GM19238 (cell line): Measurements from ENCODE around the gene NFIB.

Source experiments
- DNase-seq: peaks from one replicate; pipeline ENCODE4 v3.0.0; 2011; ENCODE audit warnings: low spot score; ENCODE audit not compliant: insufficient read length

NFIB gene

DNA sequence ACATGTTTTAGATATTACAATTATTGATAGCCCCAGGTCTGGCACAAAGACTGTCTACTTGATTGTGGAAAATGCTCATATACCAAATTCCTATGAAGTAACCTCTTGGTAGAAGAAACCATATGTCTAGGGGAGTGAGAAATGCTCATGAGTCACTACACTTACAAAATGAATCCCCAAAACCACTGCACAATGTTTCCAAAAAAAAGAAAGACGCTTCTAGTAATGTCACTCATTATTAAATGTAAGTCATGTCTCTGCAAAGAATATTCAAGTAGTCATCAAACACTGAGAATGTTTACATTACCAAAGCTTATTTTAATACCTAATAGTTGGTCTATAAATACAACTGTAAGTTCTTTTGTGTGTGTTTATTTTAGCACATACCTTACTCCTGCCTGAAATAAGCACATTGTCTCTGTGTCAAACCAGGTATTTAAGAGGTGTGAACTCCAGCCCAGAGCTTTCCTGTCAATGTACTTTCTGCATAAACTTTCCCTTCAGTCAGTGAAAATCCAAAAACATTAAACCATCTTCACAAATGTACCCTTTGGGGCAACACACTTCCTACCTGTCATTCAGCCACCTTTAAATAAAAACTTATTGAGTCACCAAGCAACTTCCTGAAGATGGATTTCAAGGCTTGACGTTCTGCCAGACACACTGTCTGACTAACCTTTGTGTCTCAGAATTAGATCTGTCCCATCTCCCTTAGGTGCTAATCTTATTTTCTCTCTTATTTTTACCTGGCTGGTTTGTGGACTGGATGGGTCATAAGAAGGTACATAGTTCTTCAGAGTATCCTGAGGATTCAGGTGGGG lies 194.0 kb downstream of the NFIB start:
- no peak for DNase-seq

DNA sequence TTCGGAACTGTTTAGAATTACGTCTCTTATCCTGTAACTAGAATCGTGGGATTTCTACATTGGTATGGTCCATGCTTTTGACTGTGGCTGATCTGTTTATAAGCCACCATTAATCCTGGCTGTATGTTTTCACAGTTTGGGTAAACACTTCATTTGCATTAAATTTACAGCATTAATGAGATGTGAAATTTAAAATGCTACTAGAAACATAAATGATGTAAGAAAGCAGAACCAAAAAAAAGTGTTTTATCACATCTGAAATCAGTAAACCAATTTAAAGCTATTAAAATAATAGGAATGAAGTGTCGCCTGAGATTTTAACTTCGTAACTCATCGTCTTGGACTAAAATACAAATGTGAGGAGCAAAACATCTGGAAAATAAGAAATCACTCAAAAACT lies 201.7 kb downstream of the NFIB start:
- DNase-seq = no peak

GRCh38 chr9:14111696-14112095 lies 202.2 kb downstream of the NFIB start:
- no peak for DNase-seq

DNA sequence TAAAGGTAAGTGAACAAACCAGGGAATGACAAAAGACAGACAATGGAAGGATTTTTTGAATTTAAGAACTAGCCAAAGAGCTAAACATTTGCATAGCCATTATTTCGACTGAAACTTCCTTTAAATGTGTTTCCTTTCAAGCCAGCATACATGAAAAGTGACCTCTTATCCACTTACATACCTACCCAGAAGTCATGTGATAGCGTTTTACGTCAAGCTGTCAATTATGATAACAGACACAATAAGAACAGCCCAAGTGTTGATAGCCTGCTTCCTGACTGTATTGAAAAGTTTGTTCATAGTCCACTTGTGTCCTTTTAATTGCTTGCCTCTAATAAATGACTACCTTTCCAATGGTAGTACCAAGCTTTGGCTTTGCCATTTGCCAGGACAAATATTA lies 206.0 kb downstream of the NFIB start:
- no peak for DNase-seq

DNA sequence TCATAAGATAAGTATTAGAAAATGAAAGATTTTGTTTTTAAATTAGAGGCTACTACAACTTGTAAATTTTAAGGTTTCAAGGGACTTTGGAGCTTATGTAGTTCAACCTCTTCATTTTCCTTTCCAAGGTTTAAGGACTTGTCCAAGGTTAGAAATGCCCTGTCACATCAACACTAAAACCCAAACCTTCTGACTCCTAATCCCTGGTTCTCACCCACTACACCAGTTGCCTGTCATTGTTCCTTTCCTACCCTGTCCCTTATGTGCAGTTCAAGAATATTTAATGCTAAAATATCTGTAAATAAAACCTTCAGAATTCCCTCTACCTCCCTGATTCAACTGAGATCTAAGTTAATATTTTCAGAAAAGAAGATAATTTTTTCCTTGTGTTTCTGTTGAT lies 206.4 kb downstream of the NFIB start:
- no peak for DNase-seq

DNA sequence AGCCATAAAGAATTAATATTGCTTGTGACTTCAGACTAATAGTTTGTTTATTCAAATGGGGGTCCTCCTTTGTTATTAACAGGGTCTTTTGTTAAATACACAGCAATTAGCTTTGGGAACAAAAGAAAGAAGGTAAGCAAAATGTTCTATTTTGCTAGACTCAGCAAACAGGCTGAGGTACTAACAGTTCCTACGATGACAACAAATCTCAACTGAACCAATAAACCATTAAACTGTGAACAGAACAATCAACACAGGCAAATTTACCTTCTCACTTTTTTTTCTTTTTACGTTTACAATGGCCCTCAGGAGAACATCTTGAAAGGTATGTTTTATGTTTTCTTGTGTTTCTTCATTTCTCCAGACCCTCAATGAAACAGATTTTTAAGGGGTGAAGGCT lies 207.2 kb downstream of the NFIB start:
- no peak for DNase-seq

GRCh38 chr9:14104496-14104895 lies 209.4 kb downstream of the NFIB start:
- DNase-seq = no peak

DNA sequence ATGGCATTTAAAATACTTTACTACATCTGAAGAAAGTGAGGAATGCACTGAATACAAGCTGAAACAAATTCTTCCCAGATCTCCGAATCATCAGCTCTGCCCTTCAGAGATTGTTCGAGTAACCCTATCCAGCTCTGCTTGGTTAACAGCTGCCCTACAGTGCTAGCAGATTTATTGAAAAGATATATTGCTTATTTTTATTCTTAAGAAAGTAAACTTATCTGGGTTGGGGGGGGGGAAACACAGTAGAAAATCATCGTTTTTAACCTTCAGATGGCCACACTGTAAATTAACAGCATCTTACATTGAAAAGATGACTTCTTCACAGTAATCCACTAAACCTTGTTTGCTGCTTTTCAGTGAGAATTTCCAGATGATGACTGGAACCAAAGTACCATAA lies 210.8 kb downstream of the NFIB start:
- DNase-seq = no peak

DNA sequence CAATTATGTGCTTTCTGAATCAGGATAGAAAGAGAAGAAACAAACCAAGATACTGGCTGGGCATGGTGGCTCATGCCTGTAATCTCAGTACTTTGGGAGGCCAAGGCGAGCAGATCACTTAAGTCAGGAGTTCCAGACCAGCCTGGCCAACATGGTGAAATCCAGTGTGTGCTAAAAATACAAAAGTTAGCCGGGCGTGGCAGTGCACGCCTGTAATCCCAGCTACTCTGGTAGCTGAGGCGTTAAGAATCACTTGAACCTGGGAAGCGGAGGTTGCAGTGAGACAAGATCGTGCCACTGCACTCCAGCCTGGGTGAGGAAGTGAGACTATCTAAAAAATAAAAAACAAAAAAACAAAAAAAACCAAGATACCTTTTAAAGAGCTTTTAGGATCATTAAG lies 214.2 kb downstream of the NFIB start:
- no peak for DNase-seq

GRCh38 chr9:14098486-14099180 lies 215.3 kb downstream of the NFIB start:
- DNase-seq = no peak

DNA sequence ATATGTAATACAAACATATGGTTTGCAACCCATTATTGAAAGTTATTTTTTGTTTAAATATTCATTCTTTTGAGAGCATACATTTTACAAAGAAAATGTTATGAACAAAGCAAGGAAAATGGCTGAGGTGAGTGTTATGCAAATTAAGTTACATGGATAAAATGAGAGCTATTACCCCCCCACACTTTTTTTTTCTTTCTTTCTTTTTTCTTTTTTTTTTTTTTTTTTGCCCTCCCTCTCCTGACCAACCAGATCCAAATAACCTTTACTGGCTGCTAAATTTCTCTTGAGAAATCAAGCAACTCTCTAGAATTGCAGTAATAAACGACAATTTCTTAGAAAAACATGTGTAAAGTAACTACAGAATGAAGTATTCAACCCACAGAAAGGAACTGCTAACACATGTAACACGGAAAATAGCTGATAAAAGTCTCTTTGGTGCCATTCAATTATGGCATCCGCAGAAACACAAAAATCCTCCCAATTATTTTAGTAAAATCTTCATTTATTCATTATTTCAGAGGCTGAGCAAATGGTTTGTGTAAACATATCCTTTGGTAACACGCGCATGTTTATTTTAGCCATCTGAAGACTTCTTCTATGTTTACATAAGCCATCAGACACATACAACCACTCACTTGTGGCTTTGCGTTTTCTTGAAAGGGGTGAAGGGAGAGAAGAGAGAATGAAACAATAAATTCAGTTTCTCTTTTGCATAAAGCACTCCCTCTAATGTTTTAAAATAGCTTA lies 216.1 kb downstream of the NFIB start:
- DNase-seq = no peak

DNA sequence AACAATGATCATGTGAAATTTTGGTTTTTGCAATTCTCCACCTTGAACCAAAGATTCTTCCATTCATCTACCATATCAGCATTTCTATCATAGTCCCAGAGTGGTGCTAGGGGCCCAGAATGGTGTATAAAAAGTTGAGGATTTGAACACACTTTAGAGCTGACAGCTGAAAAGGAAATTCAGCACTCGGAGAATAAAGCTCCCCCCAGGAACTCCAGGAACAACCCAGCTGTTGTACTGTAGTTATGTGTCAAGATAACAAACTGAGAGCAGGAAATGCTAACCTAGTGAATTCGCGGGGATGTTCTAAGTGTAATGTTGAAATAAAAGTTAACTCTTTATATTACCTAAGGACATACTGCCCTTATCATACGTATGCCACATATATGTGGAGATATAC lies 216.7 kb downstream of the NFIB start:
- DNase-seq = no peak

DNA sequence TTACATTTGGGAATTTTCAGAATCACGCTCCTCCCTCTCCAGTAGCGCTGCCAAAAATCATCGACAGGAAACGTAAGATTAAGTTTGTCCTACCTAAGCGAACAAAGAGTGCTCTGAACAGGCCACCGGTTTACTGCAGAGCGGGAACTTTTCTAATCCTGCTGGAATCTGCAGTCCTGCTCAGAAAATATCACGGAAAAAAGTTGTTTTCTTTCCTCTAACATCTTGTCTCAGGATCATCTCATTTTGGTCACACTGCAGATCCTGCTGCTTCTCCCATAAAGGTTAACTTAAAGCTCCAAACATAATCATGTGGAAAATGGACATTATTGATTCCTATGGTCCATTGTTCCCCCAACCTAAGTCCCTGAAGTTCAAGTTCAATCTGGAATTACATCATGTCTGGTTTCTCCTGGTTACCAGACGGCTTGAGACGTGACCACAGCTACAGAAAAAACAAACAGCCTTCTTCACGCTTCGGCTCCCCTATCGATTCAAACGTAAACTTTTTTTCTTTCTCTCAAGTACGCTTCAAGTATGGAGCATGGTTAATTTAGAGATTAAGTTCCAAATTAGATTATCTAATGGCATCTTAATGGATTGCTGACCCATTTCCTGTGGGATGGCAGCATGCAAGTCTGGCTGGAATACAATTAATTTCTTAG lies 217.6 kb downstream of the NFIB start:
- no peak for DNase-seq

GRCh38 chr9:14095277-14095676 lies 218.7 kb downstream of the NFIB start:
- DNase-seq = no peak

DNA sequence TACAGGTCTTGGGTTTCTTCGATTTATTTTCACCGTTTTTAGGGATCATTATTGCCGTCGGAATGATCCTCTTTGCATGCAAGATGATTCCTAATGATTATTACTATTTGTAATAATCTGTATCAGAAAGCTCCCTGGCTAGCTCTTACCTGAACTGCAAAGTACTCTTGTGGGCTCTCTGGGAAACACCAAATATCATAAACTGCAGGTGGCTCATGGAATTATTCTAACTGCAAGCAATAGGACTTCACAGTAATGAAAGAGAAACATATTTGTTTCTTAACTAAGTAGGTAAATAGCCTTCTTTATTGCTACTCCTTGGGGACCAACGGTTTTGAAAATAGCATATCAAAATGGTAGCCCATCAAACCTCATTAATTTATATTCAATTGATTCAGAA lies 219.4 kb downstream of the NFIB start:
- DNase-seq = no peak

DNA sequence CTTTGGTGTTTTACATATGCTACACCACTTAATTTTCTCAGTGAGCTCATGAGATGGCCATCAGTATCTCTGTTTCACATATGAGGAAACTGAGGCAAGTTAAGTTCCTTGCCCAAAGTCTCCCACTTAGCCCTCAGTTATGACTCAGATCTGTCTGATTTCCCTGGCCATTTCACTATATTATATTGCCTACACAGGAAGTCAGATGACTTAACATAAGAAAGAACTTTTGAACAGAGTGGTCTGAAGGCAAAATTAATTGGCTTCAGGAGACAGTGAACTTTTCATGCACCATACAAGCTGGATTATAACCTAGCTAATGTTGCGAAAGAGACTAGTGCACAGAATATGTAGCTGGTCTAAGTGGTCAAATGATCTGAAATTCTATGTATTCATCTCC lies 221.6 kb downstream of the NFIB start:
- DNase-seq = no peak

DNA sequence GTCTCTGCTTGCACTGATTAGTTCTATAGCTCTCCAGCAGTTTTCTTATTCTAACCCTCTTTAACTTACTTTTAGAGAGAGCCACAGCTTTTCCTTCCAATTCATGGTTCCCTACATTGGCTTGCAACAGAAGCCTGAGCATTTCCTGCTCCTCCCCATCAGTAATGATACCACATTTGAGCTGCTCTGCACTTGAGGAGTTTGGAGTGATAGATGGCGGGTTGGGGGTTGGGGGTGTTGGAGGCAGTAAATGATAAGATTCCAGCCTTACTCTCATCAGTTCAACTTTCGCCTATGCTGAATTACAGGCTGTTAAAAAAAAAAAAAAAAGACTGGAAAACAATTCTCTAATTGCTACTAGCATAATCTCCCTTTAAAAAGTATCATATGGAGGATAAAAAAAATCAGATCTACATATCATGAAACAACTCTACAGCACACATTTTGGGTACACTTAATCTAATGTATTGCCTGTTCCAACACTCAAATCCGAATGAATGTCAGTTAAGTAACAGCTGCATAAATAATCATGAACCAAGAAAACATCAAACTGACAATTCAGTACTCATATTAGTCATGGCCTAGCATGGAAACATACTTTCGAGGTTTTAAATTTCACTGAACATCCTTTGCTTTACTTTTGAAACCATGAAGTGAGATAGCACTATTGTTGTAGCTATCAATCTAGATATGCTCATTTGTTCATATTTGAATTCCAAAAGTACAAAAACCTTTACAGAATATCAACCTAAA lies 224.7 kb downstream of the NFIB start:
- DNase-seq = no peak

DNA sequence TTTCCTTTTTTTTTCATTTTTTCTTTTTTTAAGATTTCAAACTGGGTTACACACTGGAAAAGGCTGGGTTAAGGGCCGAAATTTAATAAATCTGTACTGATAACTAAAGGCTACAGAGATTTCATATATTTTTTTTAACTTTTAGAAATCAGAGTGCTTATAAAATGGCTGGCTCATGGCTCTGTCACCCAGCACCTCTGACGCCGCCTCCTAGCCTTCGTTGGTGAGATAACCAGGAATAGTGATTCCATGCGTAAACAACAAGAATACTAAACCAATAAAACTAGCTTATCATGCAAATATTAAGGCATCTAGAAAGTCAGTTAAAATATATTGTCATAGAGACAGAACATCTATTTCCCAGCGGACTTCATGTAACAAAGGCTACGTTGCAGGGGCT lies 226.4 kb downstream of the NFIB start:
- no peak for DNase-seq

- no peak for DNase-seq
These were observed 227.4 kb downstream of the NFIB start for GRCh38 chr9:14086495-14086894.

- no peak for DNase-seq
These were observed 228.1 kb downstream of the NFIB start for GRCh38 chr9:14085810-14086209.

- DNase-seq = no peak
These were observed 229.1 kb downstream of the NFIB start for GRCh38 chr9:14084867-14085266.
